Left lobe of liver (tissue), 2 donors: ENCODE measurements around the gene TMEM150B. TPM values are rescaled to one million over a fixed set of nuclear protein-coding genes. Genes with fewer than 3 reads are reported as not detected.
A peak's percentile ranks its signal among the peaks of the same experiment; 100 is the strongest.

Experiments used
- ATAC-seq: fragments of 200-7000 bp; cut with Tn5 transposase; one replicate; pipeline ENCODE4 v1.9.1; 2020; ENCODE audit warnings: mild to moderate bottlenecking, moderate library complexity
- DNase-seq: peaks from one replicate; pipeline ENCODE4 v3.0.0-alpha.2; 2020; ENCODE audit warnings: low spot score
- total RNA-seq: library from RNA; stranded (reverse); gene quantifications from one replicate; pipeline ENCODE4 v1.2.1, GENCODE V29; 2021
- donor health status: DM: no; HTN: no; CAD: no; lungs with moderate emphysema.
- donor health status: DM: no; HTN: yes; CAD: no.

The TMEM150B gene
- total RNA-seq, 1 donor from 2014 or later, result 1.2 TPM

DNA sequence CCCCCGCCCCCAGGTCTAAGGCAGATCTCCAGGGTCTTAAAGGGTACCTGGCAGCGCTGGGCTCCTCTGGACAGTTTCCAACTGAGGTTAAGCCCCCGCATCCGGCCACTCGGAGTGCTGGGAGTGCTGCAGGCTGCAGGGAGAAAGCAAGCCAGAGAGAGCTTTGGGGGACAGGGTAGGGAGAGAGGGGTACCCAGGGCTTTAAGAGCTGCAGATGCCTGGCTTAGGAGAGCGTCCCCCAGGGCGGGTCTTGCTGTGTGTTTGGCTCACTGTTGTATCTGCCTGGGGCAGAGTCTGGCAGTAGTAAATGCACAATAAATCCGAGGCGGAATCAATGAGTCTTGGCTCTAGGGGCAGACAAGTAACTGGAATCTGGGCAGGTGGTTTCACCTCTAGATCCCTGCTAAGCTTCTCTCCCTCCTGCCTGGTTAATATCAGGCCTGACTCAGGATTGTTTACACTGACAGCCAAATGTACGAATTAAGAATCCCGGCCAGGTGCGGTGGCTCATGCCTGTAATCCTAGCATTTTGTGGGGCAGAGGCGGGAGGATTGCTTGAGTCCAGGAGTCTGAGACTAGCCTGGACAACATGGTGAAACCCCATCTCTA lies 30.2 kb upstream of the TMEM150B start:
- DNase-seq (no peak), ATAC-seq (no peak)

DNA sequence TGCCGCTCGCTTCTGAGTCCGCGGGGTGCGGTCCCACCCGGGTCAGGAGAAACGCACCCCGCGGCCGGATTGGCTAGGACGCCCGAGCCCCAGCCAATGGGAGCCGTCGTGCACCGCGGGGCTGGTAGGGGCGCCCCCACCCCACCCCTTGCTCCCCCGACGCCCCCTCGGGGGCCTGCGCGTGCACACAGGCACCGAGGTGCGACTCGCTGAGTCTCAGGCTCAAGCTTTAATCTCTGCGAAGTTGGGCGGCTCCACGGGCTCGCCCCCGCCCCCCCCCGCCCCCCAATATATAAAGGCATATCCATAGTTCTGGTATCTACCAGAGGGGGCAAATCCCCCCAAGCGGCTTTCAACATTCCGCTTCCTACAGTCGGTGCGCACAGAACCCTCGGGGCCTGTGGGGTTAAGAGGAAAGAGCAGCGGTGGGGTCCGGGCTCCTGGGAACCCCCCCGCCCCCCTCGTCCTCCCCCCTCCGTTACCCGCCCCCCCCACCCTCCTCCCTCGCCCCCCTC lies 29.6 kb upstream of the TMEM150B start, which contains the start of gene COX6B2:
COX6B2 (minus strand) TSS at position 22 of the 515 bp plus-strand sequence. CDS start 198 bp downstream, outside the sequence.
- ATAC-seq (no peak), DNase-seq (no peak)

DNA sequence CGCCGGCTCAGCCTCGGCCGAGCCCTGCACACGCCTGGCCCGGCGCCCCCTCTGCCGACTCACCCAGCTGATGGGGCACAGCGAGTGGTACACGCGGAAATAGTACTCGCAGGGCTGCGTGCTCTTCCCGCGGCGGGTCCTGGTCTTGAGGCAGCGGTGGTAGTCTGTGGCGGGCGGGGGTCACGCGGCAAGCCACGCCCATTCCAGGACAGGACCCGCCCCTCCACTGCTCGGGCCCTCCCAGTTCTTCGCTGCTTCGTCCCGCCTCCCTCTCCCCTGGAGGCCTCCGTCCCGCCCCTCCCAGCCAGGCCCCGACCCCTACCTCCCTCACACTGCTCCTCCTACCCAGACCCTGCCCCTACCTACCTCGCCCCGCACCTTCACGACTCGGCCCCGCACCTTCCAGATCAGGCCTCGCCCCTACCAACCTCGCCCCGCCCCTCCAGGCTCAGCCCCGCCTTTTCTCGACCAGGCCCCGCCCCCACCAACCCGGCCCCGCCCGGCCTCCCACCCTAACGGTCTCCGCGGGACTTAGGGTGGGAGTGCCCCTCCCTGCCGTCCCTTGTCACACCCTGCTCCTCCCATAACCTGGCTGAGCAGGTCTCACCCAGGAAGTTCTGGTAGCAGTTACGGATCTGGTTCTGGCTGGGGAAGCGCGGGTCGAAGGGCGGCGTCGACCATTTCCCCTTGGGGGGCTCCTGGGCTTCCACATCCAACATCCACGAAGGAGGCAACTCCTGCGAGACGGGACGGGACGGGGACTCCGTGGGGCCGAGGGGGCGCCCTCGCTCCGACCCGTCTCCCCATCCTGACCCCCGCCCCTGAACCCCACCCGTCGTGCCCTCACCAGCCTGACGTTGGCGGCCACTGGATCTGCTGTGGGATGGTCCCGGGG lies 28.9 kb upstream of the TMEM150B start:
- DNase-seq (no peak), ATAC-seq (peak; percentile 83)

DNA sequence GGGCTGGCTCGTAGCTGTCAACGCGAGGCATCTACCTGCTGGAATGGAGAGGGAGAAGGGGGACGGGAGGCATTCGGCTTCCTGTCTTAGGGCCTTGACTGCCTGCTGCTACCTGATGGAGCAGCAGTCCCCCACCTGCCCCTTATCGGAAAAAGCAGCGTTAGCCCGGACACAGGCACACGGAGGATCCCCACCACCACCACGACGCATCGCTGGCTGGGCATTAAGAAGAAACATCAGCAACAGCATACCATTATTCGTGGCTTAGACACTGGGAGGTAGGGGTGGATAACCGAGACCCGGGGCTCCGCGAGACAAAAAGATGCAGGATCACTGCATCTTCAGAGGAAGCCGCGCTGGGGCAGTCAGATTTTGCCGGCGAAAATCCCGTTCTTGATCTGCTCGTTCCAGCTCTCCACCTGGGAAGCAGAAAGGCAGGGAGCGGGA lies 28.2 kb upstream of the TMEM150B start:
- ATAC-seq (no peak), DNase-seq (no peak)

DNA sequence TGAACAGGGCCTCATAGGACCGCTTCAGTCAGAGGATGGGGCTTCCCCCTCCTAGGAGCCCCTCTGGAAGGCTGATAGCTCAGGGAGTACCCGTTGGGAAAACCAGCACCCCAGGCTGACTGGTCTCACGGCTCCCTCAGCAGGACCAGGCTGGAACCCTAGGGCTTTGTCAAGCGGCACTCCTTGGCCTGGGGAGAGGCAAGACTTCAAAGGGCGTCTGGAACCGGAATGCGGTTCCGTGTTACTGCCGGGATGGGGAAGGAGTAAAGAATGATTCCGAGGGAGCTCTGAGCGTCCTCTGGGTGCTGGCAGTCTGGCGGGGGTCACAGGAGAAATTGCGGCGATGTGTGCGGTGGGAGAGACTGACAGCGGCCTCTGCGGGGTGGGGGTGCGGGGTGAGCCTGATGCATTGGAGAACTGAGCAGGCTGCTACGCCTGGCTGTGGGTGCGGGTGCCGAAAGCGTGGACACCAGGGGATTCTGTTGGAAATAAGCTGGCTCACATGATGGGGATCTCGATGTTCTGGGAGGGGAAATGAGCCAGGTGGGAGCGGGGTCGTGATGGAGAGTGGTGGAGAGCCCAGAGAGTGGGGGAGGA lies 27.5 kb upstream of the TMEM150B start:
- ATAC-seq (no peak), DNase-seq (no peak)

DNA sequence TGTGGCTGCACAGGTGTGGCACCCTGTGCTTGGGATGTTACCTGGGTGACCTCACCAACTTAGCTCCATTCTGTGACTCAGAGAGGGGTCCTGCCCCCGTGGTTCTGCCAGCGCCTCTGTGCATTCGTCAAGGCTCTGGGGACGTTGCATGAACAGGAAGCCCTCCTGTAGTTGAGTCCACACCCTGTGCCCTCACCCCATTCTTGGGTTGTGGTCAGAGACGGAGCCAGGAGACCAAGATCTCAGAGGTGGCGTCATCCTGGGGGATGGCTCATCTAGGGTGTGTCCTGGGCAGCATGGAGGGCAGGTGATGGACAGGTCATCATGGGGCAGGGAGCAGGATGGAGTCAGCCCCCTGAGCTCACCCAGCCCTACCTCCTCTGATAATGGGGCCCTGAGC lies 26.9 kb upstream of the TMEM150B start:
- DNase-seq, result no peak
- ATAC-seq, result no peak

DNA sequence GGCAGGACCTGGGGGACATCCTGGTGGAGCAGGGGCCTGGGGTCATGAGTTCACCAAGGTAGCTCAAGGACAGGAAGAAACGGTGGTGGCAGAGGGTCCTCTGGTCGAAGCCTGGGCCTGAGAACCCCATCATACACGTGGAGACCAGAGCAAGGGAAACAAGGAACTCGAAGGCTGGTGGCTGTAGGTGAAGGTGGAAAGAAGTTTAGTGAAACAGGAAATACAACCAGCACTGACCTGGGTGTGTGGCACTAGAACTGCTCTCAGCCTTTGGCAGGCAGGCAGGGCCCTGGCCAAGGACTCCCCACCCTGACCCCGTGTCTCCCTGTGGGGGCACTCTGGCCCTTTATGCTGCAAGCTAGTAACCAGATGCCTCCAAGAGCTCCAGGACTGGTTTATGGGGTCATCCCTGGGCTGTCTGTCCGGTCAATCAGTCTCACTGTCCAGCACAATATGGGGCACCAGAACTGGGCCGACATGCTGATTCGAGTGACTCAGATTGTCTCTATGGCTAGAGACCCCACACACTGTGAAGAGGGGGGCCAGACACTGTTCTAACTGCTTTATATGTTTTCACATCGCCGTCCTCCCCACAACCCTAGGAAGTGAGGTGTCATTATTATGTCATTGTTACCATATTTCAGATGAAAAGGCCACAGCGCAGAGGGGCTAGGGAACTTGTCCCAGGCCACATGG lies 25.6 kb upstream of the TMEM150B start:
- no peak for ATAC-seq
- DNase-seq, result no peak

DNA sequence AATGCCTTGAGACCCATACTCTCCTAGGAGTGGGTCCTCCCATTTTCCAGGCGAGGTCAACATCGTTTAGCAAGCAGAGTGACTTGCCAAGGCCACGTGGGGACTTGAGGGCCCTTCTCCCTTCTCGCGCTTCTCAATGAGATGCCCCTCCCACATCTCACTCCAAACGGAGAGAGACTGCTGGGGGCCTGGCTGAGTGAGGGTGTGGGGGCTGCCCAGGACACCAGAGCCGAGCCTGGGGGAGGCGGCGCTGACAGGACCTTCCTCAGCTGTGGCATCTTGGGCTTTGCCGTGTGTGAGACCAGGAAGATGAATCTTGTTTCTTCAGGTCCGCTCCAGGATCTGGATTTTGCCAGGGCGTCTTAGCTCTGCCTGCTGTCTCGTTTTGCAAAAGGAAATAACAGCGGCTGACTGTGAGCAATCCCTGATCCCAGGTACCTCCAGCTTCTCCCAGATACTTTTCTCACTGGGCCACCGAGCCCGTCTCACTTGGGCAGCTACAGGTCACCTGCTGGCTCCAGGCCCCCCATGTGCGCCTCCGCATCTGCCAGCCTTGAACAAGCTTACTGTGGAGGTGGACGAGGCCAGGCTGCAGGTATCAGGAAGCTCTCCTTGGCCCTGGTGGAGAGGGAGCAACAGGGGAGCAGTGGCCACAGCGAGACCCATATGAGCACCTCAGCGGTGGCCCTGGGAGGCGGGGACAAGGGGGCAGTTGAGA lies 23.3 kb upstream of the TMEM150B start:
- ATAC-seq (no peak), DNase-seq (no peak)

DNA sequence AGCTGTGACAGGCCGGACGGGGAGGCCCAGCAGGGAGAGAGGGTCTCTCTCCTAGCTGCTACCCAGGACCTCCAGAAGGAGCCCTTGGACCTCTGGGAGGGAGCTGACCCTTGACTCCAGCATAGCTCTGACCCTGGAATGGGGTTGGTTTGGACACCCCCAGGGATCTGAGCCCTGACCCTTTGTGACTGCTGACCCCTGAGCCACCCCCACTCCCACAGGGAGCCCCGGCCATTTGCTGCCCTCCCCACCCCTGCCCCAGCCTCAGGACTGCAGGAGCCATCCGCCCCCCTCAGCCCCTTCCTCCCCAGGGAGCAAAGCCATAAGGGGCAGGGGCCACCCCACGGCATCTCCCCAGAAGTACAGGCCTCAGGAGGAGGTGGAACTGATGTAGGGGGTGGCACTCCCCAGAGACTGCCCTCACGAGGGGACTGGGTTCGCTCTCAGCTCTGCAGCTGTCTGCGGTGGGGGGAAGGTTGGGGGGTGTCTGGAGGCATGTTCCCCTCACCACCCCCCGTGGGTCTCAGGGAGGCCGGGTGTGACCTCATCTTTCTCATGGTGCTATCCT lies 22.4 kb upstream of the TMEM150B start:
- no peak for DNase-seq
- ATAC-seq, result no peak

DNA sequence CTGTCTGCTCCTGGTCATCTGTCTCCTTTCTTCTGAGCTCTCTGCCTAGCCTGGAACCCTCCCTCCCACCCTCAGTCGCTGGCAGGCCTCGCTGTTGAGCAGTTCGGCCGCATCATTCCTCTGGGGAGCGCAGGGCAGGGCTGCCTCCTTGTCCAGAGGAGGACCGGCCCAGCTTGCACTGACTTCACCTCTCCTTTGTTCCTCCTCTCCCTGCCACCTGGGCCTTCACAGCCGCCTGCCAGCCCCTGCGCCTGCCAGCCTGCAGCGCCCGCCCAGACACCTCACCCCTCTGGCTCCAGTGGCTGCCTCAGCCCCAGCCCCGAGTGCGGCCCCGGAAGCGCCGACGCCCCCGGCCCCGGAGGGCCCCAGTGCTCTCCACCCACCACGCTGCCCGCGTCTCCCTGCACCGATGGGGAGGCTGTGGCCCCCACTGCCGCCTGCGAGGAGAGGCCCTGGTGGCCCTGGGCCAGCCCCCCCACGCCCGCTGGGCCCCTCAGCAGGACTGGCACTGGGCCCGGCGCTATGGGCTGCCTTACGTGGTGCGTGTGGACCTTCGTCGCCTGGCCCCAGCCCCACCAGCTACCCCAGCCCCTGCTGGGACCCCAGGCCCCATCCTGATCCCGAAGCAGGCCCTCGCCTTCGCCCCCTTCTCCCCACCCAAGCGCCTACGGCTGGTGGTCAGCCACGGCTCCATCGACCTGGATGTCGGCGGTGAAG lies 21.7 kb upstream of the TMEM150B start:
- DNase-seq (no peak), ATAC-seq (no peak)

DNA sequence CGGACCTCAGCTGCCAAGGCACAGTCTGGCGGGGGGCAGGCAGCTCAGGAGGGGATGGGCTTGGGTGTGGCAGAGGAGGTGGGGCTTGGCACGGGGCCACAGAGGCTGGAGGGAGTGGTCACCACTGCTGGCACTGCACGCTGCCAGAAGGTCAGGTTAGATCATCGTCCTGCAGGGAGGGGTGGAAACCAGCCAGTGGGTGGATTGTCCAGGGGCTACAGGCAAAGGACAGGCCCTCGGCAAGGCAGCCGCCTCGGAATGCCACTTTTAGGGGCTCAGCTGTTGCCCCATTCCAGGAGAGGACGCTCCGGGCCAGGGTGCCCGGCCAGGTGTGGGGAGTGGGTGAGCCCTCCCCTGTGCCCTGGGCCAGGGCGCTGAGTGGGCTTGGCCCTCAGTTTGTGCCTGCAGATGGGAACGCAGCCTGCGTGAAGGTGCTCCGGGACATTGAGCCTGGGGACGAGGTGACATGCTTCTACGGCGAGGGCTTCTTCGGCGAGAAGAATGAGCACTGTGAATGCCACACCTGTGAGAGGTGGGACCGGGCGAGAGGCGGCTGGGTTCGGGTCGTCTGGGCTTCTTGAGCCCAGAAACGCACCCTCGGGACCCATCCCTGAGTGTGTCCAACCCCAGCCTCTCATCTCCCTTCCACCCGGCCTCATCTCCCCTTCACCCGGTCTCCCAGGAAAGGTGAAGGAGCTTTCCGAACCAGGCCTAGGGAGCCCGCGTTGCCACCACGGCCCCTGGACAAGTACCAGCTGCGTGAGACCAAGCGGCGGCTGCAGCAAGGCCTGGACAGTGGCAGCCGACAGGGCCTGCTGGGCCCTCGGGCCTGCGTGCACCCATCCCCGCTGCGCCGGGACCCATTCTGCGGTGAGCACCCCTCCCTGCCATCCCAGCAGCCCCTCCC lies 20.9 kb upstream of the TMEM150B start:
- DNase-seq, result no peak
- peak; percentile 18 for ATAC-seq

DNA sequence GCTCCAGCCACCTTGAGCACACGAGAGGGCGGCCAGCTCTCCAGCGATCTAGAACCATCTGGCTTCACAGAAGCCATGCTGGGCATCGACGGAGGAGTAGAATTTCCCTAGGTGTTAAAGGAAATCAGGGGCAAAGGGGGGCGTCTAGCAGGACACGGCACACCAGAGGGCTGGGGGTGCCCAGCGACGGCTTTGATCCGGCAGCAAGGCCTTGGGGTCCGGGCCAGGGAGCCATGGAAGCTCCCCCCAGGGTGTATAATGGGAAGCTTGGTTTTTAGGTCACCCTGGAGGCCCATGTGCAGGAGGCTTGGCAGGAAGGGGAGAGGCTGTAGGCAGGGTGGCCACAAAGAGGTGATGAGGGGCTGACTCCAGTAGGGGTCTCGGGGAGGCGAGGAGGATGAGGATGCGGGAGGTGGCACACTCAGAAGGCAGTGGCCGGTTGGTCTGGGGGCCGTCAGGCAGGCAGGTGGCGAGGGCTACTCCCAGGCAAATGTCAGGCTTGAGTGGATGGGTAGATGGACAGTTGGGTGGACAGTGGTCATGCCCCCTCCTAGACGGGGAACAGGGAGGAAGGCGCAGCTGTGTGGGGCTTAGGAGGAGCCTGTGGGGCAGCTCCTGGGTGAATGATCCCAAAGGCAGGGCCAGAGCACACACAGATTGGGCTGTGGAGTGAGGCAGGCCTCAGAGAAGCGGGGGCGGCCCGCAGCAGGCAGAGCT lies 20.1 kb upstream of the TMEM150B start:
- no peak for ATAC-seq
- no peak for DNase-seq

DNA sequence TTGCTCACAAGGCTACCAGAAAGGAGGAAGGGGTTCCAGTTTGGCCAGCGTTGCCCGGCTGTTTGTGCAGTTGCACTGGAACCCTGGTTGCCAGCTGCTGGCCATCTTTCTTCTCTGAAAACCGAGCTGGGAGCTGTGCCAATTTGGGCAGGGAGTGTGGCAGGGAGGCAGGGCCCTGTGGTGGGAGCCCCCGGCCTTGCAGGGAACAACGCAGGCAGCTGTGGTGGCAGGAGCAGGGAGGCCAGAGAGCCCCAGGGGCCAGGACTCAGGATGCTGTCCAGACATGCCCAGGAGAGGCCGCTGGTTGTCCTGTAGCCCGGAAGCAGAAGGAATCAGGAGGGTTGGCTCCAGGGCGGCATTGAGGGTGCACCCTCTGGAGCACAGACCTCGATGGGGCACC lies 19.3 kb upstream of the TMEM150B start:
- DNase-seq (no peak), ATAC-seq (no peak)

DNA sequence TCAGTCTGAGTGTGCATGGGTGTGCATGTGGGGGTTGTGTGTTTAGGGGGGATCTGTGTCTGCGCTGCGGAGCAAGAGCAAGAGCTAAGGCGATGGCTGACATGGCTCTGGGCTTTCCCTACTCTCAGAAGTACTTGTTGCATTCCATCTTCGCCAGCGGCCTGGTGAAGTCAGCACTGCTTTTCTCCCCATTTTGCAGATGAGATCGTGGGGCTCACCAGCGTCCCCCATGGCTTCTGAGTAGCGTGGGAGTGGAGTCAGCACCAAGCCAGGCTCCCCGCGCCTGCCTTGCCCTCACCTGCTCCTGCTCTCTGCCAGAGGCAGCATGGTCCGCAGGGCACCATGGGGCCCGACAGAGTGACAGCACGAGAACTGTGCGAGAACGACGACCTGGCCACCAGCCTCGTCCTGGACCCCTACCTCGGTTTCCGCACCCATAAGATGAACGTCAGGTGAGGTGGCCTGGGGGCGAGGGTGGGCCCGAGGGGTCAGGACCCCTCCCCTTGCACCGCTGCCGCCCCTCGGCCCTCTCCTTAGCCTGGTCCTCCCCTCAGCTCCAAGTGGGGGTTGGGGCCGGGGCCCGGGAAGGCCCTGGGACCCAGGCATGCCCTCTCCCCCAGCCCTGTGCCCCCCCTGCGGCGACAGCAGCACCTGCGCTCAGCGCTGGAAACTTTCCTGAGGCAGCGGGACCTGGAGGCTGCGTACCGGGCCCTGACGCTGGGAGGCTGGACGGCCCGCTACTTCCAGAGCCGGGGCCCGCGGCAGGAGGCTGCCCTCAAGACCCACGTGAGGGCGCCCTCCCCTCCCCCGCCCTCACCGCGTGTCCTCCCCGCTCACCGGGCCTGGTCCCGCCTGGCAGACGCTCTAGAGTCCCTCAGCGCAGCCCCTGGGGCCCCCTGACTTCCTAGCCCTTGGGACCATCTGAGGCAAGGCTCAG lies 16.7 kb upstream of the TMEM150B start:
- no peak for DNase-seq
- ATAC-seq, result no peak

DNA sequence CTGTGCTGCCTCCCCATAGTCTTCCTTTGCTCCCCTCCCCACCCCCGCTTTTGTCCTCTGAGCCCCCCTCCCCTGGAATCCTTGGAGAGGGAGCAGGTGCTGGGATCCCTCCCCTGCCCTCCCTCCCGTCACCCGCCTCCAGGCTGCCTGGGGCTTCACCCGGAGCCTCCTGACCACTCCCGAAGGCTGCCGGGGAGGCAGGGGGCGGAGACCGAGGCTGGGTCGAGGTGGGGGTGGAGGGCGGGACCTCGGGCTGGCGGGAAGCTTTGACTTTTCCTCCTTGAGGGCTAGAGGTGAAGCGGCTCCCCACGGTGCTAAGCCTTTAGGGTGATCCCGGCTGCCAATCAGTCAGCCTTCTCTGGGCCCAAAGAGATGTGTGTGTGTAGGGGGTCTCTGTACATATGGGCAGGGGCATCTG lies 16.0 kb upstream of the TMEM150B start:
- DNase-seq, result no peak
- ATAC-seq, result no peak

DNA sequence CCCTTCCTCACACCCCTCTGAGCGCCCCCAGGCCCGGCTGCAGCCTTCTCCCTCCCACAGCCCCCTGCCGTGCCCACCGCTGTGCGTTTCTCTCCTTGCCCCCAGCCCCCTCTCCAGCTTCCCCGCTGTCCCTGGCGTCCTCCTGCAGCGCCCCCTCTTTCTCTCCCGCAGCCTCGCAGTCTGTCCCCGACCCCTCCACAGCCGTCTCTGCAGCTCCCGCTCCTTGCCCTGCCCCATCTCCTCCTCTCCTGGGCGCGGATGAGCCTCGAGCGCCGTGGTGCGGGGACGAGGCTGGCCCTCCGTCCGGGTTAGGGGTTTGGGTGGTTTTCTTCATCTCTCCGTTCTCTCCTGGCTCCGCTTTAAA lies 15.6 kb upstream of the TMEM150B start:
- ATAC-seq, result no peak
- DNase-seq, result no peak
